ENCODE measurements around the gene NELL1. TPM values are rescaled to one million over a fixed set of nuclear protein-coding genes. Genes with fewer than 3 reads are reported as not detected.

Gene NELL1
- total and polyA plus RNA-seq, 7 donors, result 0.34 to 1.1 (median 0.62) TPM; not detected in 3

DNA sequence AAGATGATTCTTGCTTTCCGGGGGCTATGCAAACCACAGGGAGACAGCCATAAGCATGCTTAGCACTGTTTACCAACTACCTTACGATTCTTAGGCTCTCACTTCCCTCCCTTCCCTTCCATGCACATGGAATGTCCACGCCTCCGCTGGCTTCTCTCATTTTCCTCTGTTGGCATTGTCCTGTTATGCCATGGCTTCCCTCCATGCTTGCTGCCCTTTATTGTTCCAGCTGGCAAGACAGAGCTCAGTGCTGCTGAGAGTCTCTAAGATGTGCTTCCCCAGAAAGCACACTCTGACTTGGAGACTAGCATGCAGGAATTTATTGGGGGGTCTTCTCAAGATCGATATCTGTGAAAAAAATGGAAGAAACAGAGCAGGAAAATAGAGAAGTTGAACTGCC lies 379.2 kb downstream of the NELL1 start:
- no peaks in the 10 kb centered on the region for H3K9me3 ChIP-seq
- H3K4me1 ChIP-seq, result no peaks in the 10 kb centered on the region
- no peaks in the 10 kb centered on the region for H3K36me3 ChIP-seq
- intact Hi-C loops (cut with DNase I), result no loop called here
- H3K4me3 ChIP-seq, result no peak overlapping the region
- no peak for TF ChIP-seq EP300 (IDR thresholded peaks at IDR 0.05)
- no peak for TF ChIP-seq POLR2A (IDR thresholded peaks at IDR 0.05)
- TF ChIP-seq POLR2AphosphoS5 (IDR thresholded peaks at IDR 0.05), result no peak
- TF ChIP-seq, protein P1, sequence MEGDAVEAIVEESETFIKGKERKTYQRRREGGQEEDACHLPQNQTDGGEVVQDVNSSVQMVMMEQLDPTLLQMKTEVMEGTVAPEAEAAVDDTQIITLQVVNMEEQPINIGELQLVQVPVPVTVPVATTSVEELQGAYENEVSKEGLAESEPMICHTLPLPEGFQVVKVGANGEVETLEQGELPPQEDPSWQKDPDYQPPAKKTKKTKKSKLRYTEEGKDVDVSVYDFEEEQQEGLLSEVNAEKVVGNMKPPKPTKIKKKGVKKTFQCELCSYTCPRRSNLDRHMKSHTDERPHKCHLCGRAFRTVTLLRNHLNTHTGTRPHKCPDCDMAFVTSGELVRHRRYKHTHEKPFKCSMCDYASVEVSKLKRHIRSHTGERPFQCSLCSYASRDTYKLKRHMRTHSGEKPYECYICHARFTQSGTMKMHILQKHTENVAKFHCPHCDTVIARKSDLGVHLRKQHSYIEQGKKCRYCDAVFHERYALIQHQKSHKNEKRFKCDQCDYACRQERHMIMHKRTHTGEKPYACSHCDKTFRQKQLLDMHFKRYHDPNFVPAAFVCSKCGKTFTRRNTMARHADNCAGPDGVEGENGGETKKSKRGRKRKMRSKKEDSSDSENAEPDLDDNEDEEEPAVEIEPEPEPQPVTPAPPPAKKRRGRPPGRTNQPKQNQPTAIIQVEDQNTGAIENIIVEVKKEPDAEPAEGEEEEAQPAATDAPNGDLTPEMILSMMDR (IDR thresholded peaks at IDR 0.05), result no peak
- WGBS, 2 donors, result 48 to 61% methylated on average over 5 of the region's 5 CpGs
- no peaks in the 10 kb centered on the region for H3K27me3 ChIP-seq
- no peak overlapping the region for H3K27ac ChIP-seq
- no peak for DNase-seq

DNA sequence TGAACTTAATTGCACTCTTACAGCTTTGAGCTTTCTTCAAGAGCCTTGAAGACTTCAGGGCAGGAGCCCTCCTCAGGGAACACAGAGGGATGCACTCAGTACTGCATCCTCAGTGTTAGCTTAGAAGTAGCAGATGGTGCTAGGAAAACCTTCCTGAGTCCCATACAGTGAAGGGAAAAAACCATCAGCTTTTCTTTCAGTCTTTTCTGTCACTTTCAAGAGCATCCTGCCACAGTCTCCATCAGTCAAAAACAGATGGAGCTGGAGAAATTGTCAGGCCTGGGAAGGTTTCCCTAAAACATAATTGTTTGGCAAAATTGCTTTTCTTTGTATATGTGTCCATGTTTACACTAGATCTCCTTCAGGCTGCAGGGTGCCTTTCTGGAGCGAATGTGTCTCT lies 384.1 kb downstream of the NELL1 start:
- 48 to 64% methylated on average over 1 of the region's 1 CpG for WGBS, 2 donors
- intact Hi-C loops (cut with DNase I), result no loop called here
- Histone ChIP-seq H3K36me3 (no peaks in the 10 kb centered on the region), H3K9me3 (no peaks in the 10 kb centered on the region), H3K27me3 (no peaks in the 10 kb centered on the region), H3K4me1 (no peaks in the 10 kb centered on the region), H3K27ac (no peak overlapping the region), H3K4me3 (no peak overlapping the region)
- TF ChIP-seq POLR2A (IDR thresholded peaks at IDR 0.05), result no peak
- TF ChIP-seq EP300 (IDR thresholded peaks at IDR 0.05), result no peak
- TF ChIP-seq, protein P1 (IDR thresholded peaks at IDR 0.05), result no peak
- TF ChIP-seq POLR2AphosphoS5 (IDR thresholded peaks at IDR 0.05), result no peak
- DNase-seq, result no peak

DNA sequence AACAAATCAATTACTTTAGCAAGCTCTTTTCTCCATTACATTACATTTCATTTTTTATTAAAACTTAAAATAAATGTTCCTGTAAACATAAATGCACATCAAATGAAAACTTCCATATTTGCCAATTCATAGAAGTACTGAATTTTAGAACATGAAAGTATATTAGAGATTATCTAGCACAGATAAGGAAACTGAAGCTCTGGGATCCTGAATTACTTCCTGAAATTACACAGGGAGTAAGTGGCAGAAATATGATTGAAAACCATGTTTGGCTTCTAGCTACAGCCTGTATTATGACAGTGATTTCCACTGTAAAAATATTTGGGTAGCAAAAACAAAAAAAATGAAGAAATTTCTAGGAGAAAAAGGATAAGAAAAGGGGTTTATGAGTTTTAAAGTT lies 387.3 kb downstream of the NELL1 start:
- H3K4me1 ChIP-seq, result no peaks in the 10 kb centered on the region
- no peaks in the 10 kb centered on the region for H3K9me3 ChIP-seq
- no peaks in the 10 kb centered on the region for H3K36me3 ChIP-seq
- no peak overlapping the region for H3K27ac ChIP-seq
- no peak overlapping the region for H3K4me3 ChIP-seq
- TF ChIP-seq POLR2A (IDR thresholded peaks at IDR 0.05), result no peak
- TF ChIP-seq, protein P1 (IDR thresholded peaks at IDR 0.05), result no peak
- TF ChIP-seq POLR2AphosphoS5 (IDR thresholded peaks at IDR 0.05), result no peak
- no peak for TF ChIP-seq EP300 (IDR thresholded peaks at IDR 0.05)
- DNase-seq, result no peak
- intact Hi-C loops (cut with DNase I), result no loop called here
- H3K27me3 ChIP-seq, result no peaks in the 10 kb centered on the region

DNA sequence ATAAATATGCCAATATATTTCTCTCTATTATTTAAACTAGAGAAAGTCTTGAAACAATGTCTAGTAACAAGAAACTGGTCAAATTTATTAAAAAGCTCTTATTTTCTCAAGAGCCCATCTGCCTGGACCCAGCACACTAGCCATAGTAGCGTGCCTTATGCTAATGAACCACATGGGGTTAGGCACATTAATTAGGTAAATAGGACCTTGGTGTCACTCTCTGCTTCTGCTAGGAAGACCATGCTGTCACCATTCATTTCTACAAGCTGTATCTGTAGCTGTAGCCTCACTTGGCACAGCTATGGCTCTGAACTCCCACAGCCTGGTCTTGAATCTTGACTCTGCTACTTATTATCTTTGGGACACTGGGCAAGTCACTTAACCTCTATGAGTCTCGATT lies 390.5 kb downstream of the NELL1 start:
- no peak overlapping the region for H3K4me3 ChIP-seq
- intact Hi-C loops (cut with DNase I), result no loop called here
- H3K27me3 ChIP-seq, result no peaks in the 10 kb centered on the region
- H3K27ac ChIP-seq, result no peak overlapping the region
- DNase-seq, result no peak
- H3K9me3 ChIP-seq, result peaks cover 0 to 3% (median 0%) of the 10 kb centered on the region in 4 donors
- no peaks in the 10 kb centered on the region for H3K4me1 ChIP-seq
- no peaks in the 10 kb centered on the region for H3K36me3 ChIP-seq
- 48 to 62% methylated on average over 2 of the region's 2 CpGs for WGBS, 2 donors
- TF ChIP-seq EP300 (IDR thresholded peaks at IDR 0.05) (no peak), POLR2AphosphoS5 (IDR thresholded peaks at IDR 0.05) (no peak), POLR2A (IDR thresholded peaks at IDR 0.05) (no peak)
- TF ChIP-seq, protein P1 (IDR thresholded peaks at IDR 0.05), result no peak

DNA sequence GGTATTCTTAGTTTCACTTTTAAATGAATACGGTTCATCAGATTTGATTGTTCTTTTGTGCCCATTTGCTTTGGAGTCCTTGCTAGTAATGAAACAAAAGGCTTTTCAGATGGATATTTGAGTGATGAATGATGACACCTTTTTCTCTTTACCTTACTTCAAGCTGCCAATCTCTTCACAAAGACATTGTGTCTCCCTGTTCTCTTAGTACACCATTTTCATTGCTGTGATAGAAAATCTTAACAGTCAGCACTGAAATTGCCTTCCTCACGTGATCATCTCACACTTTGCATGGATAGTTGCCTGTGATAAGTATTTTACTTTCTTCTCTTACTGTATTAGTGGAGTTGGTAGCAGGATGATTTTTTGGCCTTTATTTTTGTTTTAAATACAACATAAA lies 396.6 kb downstream of the NELL1 start:
- intact Hi-C loops (cut with DNase I), result no loop called here
- Histone ChIP-seq H3K36me3 (no peaks in the 10 kb centered on the region), H3K27ac (no peak overlapping the region), H3K4me3 (no peak overlapping the region), H3K27me3 (no peaks in the 10 kb centered on the region), H3K9me3 (peaks cover 0 to 3% (median 0%) of the 10 kb centered on the region in 4 donors), H3K4me1 (no peaks in the 10 kb centered on the region)
- no peak for DNase-seq
- TF ChIP-seq POLR2A (IDR thresholded peaks at IDR 0.05) (no peak), EP300 (IDR thresholded peaks at IDR 0.05) (no peak), POLR2AphosphoS5 (IDR thresholded peaks at IDR 0.05) (no peak)
- TF ChIP-seq, protein P1 (IDR thresholded peaks at IDR 0.05), result no peak
- WGBS, 2 donors, result 65% methylated on average over 2 of the region's 2 CpGs
